Activated CD4-positive, alpha-beta T cell treated with anti-CD3 and anti-CD28 coated beads for 1 hour (primary cell): Measurements from ENCODE around the gene MRPL55.

ENCODE experiments used
- DNase-seq: peaks from one replicate; pipeline ENCODE4 v3.0.0-alpha.2; 2020

Gene MRPL55

DNA sequence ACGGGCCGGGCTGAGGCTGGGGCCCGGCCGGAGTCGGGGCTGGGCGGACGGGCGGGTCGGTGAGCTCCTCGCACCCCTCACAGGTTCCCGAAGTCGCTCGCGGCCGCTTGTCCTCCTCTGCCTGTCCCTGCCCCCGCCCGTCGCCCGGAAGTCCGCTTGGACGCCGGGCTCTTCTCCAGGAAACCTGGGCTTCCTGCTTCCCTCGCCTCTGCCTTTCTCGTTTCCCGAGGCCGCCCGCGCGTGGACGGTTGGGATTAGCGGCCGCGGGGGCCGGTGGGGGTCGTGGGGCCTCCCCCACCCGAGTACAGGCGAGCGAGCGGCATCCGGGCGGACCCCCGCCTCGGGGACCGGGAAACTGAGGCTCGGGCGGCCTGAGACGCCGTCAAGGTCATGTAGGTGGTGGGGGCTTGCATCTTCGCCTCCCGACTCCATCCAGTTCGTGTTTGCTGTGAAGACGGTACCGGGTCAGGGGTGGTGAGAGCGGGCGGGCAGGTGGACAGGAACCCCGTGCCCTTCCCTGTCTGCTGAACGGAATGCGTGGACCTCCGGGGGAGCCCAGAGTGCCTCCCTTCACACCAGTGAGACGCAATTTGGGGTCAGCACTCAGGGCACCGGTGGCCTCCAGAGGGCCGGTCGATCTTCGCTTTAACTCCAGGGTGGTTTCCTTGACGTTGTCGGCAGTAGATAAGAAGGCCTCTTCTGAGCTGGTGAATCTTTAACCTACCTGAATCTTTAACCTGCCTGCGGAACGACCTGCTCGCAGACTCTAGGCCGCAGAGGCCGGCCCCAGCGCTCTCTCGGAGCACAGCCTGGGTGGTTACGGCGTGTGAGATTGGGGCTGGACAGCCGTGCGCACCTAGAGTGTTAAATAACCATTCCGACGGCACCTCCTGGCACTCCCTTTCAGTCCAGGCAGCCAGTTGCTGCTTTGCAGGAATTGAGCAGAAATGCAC, 25.9 kb downstream of the MRPL55 start:
- DNase-seq, result no peak

DNA sequence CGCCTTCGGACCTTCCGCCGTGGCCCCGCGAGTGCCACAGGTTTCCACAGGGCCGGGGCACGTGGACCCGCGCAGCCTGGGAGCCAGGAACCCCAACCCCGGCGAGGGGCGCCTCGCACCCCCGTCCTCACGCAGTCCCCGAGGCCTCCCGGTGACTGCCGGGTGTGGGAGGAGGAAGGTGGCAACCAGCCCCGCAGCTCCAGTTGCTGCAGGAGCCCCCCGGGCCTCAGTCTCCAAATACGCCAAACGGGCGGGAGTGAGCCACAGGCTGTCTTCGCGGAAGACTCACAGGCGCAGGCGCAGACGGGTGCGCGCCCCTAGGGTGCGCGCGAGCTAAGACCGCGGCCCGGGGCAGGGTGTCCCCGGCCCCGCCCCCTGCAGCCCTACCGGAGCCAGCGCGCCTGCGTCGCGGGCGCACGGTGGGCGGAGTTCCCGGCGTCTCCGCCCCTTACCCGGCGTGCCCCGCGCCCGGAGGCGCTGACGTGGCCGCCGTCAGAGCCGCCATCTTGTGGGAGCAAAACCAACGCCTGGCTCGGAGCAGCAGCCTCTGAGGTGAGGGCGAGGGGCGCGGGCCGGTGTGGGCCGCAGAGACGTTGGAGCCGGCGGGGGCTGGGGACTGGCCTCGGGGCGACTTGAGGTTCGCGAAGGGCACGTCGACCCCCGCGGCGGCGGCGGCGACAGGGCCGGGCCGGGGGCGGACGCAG, 26.7 kb downstream of the MRPL55 start, which contains the start of gene ARF1:
Gene ARF1, plus strand, starts transcription at position 495 of the 704 bp plus-strand sequence. CDS start 14,407 bp downstream, outside the sequence.
- DNase-seq, result peak; percentile 93

- no peak for DNase-seq
Observed at GRCh38 chr1:228081578-228082213, 27.4 kb downstream of the MRPL55 start.

- no peak for DNase-seq
Observed at GRCh38 chr1:228081144-228081543, 28.0 kb downstream of the MRPL55 start.

DNA sequence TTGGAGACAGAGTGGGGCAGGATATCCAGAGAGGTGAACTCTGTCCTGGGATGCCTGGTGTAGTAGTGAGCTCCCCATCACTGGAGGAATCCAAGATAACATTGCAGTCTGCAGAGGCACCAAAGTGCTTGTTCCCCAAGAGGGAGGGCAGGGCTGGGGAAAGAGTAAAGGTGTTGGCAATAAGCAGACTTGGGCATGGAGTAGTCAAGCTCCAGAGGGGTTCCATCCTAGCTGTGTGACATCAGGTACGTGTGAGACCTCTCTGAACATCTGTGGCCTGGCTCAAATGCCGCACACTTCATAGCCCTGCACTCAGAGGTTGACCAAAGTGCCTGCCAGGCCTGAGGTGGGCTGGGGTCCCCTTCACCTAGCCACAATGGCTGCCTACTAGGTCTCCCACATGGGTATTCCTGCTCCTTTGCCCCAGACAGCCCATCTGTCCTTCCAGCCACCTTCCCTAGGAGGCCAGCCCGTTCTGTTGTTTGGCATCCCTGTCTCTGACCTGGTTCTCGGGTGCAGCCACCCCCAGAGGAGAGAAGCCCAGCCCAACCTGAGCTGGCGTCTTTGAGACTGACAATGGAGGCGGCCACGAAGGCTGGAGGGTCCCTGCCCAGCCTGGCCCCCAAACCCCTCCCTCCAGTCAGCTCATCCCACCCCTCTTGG, 29.4 kb downstream of the MRPL55 start:
- no peak for DNase-seq

DNA sequence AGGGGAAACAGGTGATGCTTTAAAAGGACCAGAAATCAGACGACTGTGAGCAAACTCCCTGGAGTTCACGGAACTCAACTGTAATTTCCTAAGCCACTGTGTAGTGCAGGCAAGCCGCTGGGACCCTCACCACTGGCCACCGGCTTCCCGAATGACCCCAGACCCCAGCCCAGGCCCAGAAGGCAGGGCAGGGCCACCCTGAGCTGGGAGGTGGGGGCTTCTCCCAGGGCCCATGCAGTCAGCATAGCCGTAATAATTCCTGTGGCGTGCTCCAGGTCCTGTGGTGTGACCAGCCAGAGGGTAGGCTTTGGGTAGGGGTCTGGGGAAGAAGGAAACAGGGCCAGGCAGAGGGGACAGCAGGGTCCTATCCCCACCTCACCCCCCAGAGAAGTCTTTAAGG, 30.1 kb downstream of the MRPL55 start:
- DNase-seq, result no peak

DNA sequence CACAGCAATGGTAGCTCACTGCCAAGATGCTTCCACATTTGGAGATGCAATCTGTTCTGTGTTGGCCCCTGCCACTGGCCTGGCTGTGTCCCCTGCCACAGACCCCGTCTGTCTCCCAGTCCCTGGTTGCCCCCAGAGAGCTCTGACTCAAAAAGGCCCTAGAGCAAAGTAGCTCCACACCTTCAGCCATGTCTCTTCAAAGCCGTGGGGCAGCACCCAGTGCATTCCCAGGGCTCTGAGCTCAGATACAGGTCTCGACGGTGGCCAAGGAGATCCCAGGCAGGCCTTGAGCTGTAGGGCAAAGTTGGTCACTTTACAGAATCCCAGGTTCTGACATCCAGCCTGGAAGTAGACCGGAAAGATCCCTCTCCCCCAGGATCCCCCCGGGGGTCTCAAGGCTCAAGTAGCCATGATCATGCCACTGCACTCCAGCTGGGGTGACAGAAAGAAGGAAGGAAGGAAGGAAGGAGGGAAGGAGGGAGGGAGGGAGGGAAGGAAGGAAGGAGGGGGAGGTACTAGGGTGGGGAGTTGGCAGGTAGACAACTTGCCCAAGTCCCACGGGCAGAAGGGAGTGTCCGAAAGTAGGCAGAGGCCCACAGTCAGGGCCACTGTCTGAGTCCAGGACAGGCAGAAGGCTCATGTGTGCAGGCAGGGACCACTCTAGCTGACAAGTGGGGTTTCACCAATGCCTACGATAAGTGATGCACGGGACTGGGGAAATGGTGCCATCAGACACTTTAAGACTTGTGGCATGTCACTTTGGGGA, 31.4 kb downstream of the MRPL55 start:
- no peak for DNase-seq

DNA sequence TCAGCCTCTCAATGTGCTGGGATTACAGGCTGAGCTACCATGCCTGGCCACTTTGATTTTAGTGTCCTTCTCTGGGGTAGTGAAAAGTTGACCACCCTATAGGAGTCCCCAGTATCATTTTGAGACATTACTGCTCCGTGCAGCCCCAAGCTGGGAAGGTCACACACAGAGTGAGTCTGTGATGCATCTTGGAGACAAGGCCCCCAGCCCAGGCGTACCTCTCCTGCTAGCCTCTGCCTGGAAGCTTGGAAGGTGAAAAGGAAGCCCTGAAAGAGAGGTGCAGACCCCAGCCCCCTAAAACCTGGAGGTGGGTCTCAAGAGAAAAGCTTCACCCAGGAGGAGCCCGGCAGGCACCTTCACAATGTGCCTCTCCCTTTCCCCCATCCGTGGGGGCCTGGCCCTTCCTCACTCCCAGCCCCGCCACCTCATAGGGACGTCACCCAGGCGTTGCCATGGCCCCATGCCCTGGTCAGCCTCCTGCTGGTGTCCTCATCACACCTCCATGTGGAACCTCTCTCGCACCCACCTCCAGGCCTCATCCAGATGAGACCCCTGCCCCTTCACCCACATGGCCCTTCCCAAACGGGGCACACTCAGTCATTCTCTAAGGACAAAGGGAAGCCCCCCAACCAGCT, 32.2 kb downstream of the MRPL55 start:
- no peak for DNase-seq

DNA sequence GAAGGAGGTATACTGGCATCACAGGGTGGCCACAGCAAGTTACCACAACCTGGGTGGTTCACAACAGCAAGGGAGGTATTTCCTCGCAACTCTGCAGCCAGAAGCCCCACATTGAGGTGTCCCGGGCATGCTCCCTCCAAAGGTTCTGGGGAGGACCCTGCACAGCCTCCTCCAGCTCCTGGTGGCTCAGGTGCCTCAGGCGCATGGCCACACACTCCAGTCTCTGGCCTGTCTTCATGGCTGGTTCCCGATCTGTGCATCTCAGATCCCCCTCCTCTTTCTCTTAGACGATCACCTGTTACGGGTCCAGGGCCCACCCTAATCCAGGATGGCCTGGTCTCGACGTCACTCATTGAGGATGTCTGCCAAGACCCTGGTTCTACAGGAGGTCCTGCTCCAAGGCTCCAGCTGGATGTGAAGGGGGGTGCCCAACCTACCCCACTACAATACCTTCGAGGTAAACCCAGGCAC, 33.3 kb downstream of the MRPL55 start:
- no peak for DNase-seq

DNA sequence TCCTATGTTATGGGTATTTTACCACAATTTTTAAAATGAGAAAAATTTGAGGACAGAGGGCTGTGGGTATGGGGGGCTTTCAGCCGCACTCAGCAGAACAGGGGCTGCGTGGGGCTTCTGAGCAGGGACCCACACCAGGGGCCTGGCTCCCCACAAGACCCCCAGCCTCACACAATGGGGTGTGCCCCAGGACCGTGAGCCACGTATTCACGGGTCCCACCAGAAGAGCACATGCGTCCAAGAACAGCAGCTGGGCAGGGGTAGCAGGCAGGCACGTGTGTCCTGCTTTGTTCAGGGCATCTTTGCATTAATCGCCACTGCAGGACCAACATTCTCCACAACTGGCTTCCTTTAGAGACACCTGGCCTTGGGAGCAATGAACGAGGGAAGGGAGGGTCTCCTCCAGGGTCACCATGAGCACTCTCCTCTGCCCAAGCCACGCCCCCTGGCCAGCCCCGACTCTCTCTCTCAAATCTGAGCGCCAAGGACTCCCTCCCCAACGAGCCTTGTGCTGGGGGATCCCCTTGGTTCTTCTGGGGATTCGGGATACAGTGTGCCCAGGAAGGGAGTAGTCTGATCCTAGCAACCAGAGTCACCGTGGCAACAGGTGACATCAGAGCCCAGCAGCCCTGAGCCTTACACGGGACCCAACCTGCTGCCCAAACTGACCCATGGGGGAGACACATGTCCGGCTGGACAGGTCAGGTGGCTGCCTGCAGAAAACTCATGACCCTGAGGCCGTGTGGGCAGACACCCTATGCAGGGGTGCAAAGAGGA, 34.0 kb downstream of the MRPL55 start:
- DNase-seq, result no peak

GRCh38 chr1:228073857-228074545, 35.1 kb downstream of the MRPL55 start:
- DNase-seq, result no peak

DNA sequence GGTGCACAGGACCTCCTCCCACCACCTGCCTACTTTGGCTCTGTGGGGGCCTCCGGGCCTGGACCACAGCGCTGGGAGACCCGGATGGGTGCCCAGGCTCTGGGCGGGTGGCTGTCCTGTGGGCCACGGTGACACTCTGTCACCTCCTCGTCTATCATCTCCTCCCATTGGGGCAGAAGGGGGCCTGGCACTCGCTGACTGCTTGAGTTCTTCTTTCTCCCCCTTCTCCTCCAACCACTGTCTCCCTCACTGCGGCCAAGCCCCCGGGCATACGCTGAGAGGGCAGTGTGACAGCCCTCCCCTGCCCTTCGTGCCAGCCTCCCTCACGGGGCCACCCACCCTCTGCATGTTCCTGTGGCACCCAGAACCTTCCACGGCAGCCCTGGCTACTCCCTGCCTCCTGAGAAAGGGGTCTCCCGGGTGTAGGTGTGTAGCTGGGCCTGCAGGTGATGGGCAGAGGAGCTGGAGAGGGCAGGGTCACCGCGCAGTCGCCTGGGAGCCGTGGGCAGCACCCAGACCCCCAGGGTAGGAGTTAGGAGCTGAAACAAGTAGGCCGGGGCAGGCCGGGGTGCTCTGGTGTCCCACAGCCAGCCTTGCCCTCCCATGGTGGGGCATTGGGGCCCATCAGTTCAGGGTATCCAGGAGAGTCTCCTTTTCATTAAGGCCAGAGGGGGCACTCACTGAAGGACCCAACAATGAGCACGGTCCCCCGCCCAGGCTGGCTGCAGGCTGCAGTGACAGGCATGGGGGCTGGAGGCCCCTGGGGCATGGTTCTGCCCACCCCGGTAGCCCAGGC, 35.8 kb downstream of the MRPL55 start:
- no peak for DNase-seq

GRCh38 chr1:228072658-228073043, 36.4 kb downstream of the MRPL55 start:
- DNase-seq, result no peak

DNA sequence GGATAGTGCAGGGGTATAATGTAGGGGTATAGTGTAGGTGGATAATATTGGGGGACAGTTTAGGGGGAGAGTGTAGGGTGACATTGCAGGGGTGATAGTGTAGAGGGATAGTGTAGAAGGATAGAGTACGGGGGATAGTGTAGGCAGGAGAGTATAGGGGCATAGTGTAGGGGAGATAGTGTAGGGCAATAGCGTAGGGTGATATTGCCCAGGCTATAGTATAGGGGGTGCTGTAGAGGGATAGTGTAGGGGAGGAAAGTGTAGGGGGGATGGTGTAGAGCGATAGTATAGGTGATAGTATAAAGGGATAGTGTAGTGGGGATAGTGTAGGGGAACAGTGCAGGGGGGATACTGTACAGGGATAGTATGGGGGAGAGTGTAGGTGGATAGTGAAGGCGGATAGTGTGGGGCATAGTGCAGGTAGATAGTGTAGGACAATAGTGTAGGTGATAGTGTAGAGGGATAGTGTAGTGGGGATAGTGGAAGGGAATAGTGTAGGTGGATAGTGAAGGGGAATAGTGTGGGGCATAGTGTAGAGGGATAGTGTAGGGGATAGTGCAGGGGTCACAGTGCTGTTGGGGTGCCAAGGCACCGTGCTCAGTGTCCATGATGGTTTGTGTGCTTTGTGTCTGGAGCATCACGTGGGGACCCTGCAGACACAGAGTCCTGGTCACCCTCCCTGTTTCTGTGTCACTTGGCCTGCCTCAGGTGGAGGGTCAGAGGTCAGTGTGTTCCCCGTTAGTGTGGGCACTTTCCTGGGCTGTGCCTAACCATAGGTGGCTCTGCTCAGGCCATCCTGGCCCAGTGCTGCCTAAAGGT, 37.1 kb downstream of the MRPL55 start:
- DNase-seq, result no peak

DNA sequence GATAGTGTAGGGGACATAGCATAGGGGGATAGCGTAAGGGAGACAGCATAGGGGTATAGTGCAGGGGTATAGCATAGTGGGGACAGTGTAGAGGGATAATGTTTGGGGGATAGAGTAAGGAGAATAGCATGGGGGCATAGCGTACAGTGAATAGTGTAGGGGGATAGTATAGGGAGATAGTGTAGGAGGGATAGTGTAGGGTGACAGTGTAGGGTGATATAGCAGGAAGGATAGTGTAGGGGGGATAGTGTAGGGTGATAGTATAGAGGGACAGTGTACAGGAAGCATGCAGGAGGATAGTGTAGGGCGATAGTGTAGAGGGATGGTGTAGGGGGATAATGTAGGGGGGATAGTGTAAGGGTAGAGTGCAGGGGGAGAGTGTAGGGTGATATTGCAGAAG, 38.2 kb downstream of the MRPL55 start:
- DNase-seq, result no peak

DNA sequence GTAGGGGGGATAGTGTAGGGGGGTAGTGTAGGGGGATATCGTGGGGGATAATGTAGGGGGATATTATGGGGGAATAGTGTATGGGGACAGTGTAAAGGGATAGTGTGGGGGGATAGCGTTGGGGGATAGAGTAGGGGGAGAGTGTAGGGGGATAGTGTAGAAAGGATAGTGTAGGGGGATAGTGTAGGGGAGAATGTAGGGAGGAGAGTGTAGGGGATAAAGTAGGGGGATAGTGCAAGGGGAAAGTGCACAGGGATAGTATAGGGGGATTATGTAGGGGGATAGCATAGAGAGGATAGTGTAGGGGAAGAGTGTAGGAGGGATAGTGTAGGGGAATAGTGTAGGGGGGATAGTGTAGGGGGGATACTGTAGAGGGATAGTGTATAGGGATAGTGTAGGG, 38.9 kb downstream of the MRPL55 start:
- no peak for DNase-seq

GRCh38 chr1:228068359-228068758, 40.7 kb downstream of the MRPL55 start:
- no peak for DNase-seq
